Breast epithelium (tissue), 3 donors: ENCODE measurements around the gene EFL1.

ENCODE experiments used
- POLR2A ChIP-seq: fragments of 450-650 bp; IDR thresholded peaks from one replicate; pipeline ENCODE4 v1.6.1; 2016; ENCODE audit warnings: antibody characterized with exemption, mild to moderate bottlenecking, moderate library complexity
- POLR2AphosphoS5 ChIP-seq, 3 donors: sonication (generic); formaldehyde crosslinking; IDR thresholded peaks; one replicate each; pipeline ENCODE4 v1.6.1; 2017; ENCODE audit warnings: antibody characterized with exemption in 3 of 3
- TF ChIP-seq, protein P1 (sequence below), 3 donors: fragments of 450-650 bp; IDR thresholded peaks; one replicate each; pipeline ENCODE4 v1.5.1; 2016 to 2017; ENCODE audit warnings: antibody characterized with exemption in 3 of 3, mild to moderate bottlenecking in 3 of 3, moderate library complexity in 3 of 3

DNA sequence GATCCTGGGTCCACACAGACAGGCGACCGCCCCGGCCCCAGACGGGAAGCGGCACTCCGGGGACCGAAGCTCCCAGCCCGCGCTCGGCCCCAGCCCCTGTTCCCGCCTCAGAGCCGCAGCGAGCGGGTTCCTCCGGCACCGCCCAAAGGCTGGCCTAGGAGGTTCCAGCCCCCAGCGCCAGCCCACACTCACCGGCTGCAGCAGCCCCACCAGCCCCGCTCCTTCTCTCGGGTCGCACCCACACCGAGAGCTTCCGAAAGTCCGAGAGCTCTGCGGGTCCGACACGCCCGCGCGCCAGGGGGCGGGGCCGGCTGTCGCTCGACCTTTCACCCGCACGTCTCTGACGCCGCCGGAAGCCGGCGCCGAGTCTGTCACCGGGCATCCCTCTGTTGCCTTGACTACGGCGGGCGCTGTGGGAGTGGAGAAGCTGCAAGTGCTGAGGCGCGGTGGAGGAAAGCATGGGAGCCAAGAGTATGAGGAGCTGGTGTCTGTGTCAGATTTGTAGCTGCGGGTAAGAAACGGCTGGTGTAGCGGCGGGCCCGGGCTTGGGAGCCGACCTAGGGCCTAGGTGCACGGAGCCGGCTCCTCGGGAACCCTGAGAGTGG lies at the start of gene EFL1, which contains the start of gene SAXO2:
- TF ChIP-seq, protein P1, sequence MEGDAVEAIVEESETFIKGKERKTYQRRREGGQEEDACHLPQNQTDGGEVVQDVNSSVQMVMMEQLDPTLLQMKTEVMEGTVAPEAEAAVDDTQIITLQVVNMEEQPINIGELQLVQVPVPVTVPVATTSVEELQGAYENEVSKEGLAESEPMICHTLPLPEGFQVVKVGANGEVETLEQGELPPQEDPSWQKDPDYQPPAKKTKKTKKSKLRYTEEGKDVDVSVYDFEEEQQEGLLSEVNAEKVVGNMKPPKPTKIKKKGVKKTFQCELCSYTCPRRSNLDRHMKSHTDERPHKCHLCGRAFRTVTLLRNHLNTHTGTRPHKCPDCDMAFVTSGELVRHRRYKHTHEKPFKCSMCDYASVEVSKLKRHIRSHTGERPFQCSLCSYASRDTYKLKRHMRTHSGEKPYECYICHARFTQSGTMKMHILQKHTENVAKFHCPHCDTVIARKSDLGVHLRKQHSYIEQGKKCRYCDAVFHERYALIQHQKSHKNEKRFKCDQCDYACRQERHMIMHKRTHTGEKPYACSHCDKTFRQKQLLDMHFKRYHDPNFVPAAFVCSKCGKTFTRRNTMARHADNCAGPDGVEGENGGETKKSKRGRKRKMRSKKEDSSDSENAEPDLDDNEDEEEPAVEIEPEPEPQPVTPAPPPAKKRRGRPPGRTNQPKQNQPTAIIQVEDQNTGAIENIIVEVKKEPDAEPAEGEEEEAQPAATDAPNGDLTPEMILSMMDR (IDR thresholded peaks at IDR 0.05), result no peak
- TF ChIP-seq POLR2AphosphoS5 (IDR thresholded peaks at IDR 0.05) (peak in 1 of 3 donors; percentile 55), POLR2A (no peak)
